ENCODE measurements around the gene OSBPL3. TPM values are rescaled to one million over a fixed set of nuclear protein-coding genes. Genes with fewer than 3 reads are reported as not detected.

OSBPL3 gene
- total RNA-seq, 4 donors from 2014 or later: 3.2 to 11.4 (median 6.4) TPM

DNA sequence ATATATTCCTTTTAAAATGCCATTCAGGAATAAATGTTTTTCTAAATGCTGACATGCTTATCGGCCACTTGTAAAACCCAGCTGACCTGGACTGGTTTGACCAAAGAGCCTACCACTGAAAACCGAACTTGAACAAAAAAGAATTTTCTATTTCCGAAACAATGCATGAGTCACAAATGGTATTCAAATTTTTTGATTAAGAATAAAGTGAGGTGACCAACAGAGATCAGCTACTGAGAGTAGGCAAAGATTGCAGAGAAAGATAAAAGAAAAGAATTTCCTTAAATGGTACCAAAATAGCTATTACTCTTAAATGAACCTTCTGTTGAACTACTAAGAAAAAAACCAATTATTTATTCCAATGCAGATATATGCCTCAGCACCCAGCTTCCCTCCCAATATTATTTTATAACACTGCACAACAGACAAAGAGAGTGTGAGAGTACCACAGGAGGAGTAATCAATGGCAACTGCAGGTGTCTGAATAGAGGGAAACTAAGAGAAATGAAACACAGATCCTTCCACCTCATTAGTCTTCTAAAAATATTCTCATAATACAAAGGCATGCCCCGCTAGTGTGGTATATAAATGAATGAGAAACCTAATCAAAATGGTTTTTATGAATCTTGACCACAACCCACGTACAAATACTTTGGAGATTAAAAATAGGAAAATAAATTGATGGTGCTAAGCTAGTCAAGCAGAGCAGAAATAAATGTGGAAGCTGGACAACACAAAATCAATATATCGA lies 20.1 kb downstream of the OSBPL3 start:
- H3K27ac ChIP-seq: no peak overlapping the region
- no peaks in the 10 kb centered on the region for H3K27me3 ChIP-seq
- no peaks in the 10 kb centered on the region for H3K36me3 ChIP-seq
- no peak overlapping the region for H3K4me3 ChIP-seq
- TF ChIP-seq, protein P1, sequence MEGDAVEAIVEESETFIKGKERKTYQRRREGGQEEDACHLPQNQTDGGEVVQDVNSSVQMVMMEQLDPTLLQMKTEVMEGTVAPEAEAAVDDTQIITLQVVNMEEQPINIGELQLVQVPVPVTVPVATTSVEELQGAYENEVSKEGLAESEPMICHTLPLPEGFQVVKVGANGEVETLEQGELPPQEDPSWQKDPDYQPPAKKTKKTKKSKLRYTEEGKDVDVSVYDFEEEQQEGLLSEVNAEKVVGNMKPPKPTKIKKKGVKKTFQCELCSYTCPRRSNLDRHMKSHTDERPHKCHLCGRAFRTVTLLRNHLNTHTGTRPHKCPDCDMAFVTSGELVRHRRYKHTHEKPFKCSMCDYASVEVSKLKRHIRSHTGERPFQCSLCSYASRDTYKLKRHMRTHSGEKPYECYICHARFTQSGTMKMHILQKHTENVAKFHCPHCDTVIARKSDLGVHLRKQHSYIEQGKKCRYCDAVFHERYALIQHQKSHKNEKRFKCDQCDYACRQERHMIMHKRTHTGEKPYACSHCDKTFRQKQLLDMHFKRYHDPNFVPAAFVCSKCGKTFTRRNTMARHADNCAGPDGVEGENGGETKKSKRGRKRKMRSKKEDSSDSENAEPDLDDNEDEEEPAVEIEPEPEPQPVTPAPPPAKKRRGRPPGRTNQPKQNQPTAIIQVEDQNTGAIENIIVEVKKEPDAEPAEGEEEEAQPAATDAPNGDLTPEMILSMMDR (IDR thresholded peaks at IDR 0.05): no peak
- TF ChIP-seq POLR2AphosphoS5 (IDR thresholded peaks at IDR 0.05): no peak
- no peak for TF ChIP-seq EP300 (IDR thresholded peaks at IDR 0.05)
- no peak for TF ChIP-seq POLR2A (IDR thresholded peaks at IDR 0.05)
- H3K9me3 ChIP-seq: no peaks in the 10 kb centered on the region
- ATAC-seq: no peak
- 96% methylated on average over 4 to 6 of the region's 6 CpGs for WGBS, 2 donors (ENCODE audit: low coverage in 1 of 2)
- H3K4me1 ChIP-seq: no peaks in the 10 kb centered on the region

DNA sequence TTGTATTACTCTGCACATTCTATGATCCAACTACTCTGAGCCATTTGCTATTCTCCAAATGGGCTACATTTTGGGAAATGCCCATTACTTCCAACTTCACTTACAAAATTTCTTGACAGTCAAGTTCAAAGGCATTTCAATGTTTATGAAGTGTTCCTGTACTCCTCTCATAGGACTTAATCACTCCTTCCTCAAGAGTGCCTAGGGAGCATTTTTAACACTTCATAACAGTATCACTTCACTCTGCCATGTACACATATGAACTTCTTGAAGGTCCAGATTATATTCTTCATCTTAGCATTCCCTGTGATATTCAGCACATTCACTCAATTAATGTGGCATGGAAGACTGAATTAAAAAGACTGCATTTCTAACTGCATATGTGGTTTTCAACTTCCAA lies 21.6 kb downstream of the OSBPL3 start:
- no peak for ATAC-seq
- Histone ChIP-seq H3K27me3 (no peaks in the 10 kb centered on the region), H3K4me1 (peaks cover 0 to 9% (median 0%) of the 10 kb centered on the region in 3 donors), H3K36me3 (no peaks in the 10 kb centered on the region), H3K27ac (no peak overlapping the region), H3K9me3 (no peaks in the 10 kb centered on the region), H3K4me3 (no peak overlapping the region)
- TF ChIP-seq, protein P1 (IDR thresholded peaks at IDR 0.05): no peak
- TF ChIP-seq POLR2AphosphoS5 (IDR thresholded peaks at IDR 0.05) (no peak), EP300 (IDR thresholded peaks at IDR 0.05) (no peak), POLR2A (IDR thresholded peaks at IDR 0.05) (no peak)

DNA sequence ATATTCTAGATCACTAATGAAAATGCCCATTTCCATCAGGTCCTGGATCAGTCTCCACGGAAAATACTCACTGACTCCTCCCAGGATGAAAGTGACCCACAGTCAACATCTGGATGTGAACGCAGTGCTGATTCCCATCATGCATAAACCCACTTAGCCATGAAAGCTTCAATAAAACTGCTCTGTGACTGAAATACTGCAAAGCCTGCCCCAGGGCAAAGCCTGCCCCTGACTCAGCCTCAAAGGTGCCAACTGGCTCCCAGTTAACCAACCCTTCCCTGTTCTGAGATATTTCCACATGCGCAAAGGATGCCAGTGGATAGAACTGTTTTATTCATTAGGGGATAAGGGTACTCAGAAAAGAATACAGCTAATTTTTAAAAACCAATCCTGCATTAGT lies 24.0 kb downstream of the OSBPL3 start:
- no peak for ATAC-seq
- H3K4me3 ChIP-seq: no peak overlapping the region
- no peaks in the 10 kb centered on the region for H3K36me3 ChIP-seq
- WGBS, 2 donors (ENCODE audit: low coverage in 1 of 2): 96 to 100% methylated on average over 1 to 3 of the region's 3 CpGs
- H3K9me3 ChIP-seq: no peaks in the 10 kb centered on the region
- TF ChIP-seq POLR2A (IDR thresholded peaks at IDR 0.05) (no peak), EP300 (IDR thresholded peaks at IDR 0.05) (no peak), POLR2AphosphoS5 (IDR thresholded peaks at IDR 0.05) (no peak)
- TF ChIP-seq, protein P1 (IDR thresholded peaks at IDR 0.05): no peak
- no peak overlapping the region for H3K27ac ChIP-seq
- H3K4me1 ChIP-seq: peaks cover 0 to 13% (median 0%) of the 10 kb centered on the region in 3 donors
- no peaks in the 10 kb centered on the region for H3K27me3 ChIP-seq

- TF ChIP-seq EP300 (IDR thresholded peaks at IDR 0.05) (no peak), POLR2AphosphoS5 (IDR thresholded peaks at IDR 0.05) (no peak)
- H3K36me3 ChIP-seq: no peaks in the 10 kb centered on the region
- H3K4me1 ChIP-seq: peaks cover 0 to 13% (median 0%) of the 10 kb centered on the region in 3 donors
- no peaks in the 10 kb centered on the region for H3K9me3 ChIP-seq
- H3K27me3 ChIP-seq: no peaks in the 10 kb centered on the region
- no peak for ATAC-seq
- H3K27ac ChIP-seq: no peak overlapping the region
- H3K4me3 ChIP-seq: no peak overlapping the region
- WGBS, 2 donors (ENCODE audit: low coverage in 1 of 2): 100% methylated on average over 1 of the region's 1 CpG
Measured at GRCh38 chr7:24955313-24955712, 24.7 kb downstream of the OSBPL3 start.

DNA sequence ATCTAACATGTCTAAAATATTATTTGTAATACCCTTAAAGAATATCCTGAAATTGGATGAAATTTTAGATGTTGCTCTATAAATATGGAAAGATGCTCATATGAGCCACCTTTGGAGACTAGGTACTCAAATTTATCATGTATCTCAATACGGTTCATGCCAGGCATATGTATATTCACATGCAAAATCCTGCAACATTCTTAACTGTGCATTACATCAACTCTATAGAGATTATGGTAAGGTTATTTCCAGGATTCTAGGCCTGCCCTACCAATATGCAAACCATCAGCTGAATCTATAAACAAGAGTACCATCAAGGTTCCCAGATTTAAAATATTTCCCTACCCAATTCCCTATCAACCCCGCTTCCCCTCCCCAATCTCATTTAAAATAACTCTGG lies 27.5 kb downstream of the OSBPL3 start:
- 88 to 100% methylated on average over 2 of the region's 2 CpGs for WGBS, 2 donors (ENCODE audit: low coverage in 1 of 2)
- H3K4me3 ChIP-seq: no peak overlapping the region
- no peaks in the 10 kb centered on the region for H3K9me3 ChIP-seq
- TF ChIP-seq EP300 (IDR thresholded peaks at IDR 0.05): no peak
- TF ChIP-seq POLR2AphosphoS5 (IDR thresholded peaks at IDR 0.05): no peak
- TF ChIP-seq, protein P1 (IDR thresholded peaks at IDR 0.05): no peak
- no peak for TF ChIP-seq POLR2A (IDR thresholded peaks at IDR 0.05)
- H3K4me1 ChIP-seq: peaks cover 0 to 13% (median 0%) of the 10 kb centered on the region in 3 donors
- ATAC-seq: no peak
- H3K36me3 ChIP-seq: no peaks in the 10 kb centered on the region
- no peak overlapping the region for H3K27ac ChIP-seq
- no peaks in the 10 kb centered on the region for H3K27me3 ChIP-seq

Data from gastroesophageal sphincter (tissue), 4 donors.